Measurements from ENCODE around the gene ADARB1.
A peak's percentile ranks its signal among the peaks of the same experiment; 100 is the strongest.

The ADARB1 gene

DNA sequence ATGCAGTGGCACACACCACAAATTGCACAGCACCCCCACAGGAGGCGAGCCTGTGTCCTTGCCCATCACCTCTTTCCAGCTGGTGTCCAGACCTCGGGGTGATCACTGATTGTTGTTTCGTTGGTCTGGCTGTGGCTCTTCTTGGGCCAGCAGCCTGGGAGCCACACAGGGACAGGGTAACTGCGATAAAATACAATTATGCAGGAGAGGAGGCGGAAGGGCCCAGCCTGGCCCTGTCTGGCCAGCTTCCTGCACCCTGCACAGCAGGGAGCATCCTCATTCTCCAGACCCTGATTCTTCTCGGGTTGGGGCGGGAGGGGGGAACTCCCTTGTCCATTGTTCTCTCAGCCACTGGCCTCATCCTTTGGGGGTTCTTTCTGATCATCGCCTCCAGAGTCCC, 83.6 kb downstream of the ADARB1 start:
- H3K36me3 Mint-ChIP-seq: peaks cover 15% of the 10 kb centered on the region
- ATAC-seq (ENCODE audit: low read depth): no peak
- DNase-seq (ENCODE audit: low spot score in 2 of 2): no peak
- peaks cover 12% of the 10 kb centered on the region for H3K9me3 Mint-ChIP-seq
- peaks cover 25% of the 10 kb centered on the region for H3K4me1 Mint-ChIP-seq
- H3K27ac Mint-ChIP-seq: no peak overlapping the region
- H3K27me3 Mint-ChIP-seq: peaks cover 7% of the 10 kb centered on the region
- H3K4me3 Mint-ChIP-seq: no peak overlapping the region

DNA sequence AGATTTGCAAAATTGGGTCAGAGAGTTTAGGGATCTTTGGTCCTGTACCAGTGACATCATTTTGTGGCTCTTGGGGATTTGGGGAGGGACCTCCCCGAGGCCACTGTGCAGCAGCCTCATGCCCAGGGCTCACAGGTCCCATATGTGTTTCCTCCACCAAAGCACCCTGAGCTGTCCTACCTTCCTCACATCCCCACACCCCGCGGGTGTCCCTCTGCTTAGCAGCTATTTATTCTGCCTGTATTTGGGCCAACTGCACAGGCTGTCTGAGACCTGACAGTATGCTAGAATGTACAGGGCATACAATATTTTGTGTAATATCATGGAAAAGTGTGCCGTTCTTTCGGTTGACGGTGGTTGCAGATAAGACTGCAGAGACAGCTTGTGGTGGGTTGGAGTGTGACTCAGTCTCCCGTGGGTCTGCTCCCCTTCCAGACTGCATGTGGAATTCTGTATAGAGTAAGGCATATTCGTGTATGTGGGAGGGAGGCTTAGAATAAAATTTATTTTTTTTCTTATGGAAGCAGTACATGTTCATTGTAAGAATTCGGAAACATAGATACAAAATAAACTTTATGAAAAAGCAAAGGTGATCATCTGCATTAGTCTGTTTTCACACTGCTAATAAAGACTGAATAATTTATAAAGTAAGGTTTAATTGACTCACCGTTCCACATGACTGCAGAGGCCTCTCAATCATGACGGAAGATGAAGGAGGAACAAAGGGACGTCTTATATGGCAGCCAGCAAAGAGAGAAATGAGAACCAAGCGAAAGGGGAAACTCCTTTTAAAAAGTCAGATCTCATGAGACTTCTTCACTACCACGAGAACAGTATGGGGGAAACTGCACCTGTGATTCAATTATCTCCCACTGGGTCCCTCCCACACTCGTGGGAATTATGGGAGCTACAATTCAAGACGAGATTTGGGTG, 84.4 kb downstream of the ADARB1 start:
- Mint-ChIP-seq H3K27ac (no peak overlapping the region), H3K27me3 (peaks cover 7% of the 10 kb centered on the region), H3K4me3 (no peak overlapping the region), H3K36me3 (peaks cover 15% of the 10 kb centered on the region), H3K4me1 (peaks cover 21% of the 10 kb centered on the region), H3K9me3 (peaks cover 12% of the 10 kb centered on the region)
- ATAC-seq (ENCODE audit: low read depth) (peak; percentile 91), DNase-seq (ENCODE audit: low spot score in 2 of 2) (peak in 1 of 2 donors; percentile 23)

DNA sequence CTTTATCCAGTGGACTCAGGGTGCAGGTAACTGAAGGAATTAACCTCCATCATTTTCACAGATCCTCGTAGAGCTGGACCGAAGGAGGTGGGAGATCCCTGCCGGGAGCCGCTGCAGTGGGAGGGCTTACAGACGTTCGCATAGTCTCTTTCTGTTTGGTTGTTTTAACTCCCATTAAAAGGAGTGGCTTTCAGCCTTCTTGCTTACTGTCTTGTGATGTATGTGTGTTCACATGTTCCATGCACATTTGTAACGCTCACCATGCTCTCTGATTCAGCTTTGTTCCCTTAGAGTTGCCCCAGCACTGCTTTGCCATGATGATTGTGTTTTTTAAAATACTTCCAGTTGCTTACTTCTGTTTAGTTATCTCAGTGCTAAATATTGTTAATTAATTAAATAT, 85.8 kb downstream of the ADARB1 start:
- Mint-ChIP-seq H3K4me1 (peaks cover 17% of the 10 kb centered on the region), H3K27ac (no peak overlapping the region), H3K27me3 (peaks cover 7% of the 10 kb centered on the region), H3K9me3 (peaks cover 12% of the 10 kb centered on the region), H3K4me3 (no peak overlapping the region), H3K36me3 (peaks cover 15% of the 10 kb centered on the region)
- ATAC-seq (ENCODE audit: low read depth) (no peak), DNase-seq (ENCODE audit: low spot score in 2 of 2) (no peak)

DNA sequence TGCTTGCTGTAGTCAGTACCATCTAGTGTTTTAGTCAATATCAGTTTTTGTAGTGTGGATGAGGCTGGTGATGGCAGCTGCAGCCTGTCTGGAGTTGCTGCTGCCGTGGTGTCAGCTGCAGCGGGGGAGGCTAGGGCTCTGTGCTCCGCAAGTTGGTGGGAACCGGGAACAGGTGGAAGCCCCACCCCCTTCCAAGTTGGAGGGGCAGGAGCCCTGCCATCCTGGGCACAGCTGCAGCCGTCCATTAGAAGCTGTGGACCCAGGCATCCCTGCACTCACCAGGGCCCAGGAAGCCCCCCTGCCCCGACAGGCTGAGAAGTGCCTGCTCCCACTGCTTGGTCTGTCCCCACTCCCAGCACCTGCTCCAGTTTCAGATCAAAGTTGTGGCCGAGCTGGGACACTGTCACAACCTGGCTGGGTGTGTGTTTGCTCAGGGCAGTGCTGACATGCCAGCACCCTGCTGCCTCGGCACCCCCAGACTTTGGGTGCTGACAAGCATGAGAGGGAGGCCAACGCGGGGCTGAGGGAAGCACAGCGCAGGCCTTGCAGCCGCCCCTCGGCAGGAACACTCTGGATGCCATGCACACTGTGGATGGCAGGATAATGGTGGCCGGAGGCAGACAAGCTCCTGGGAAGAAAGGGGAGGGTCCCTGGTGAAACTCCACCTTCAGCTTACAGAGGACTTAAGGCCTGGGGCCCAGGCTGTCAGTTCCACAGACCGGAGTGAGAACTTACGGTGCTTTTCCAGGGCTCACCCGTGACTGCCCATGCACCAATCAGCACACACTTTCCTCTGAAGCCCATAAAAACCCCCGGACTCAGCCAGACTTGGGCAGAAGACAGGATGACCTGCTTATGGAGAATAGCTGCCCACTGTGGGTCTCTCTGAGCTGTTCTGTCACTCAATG, 86.9 kb downstream of the ADARB1 start:
- Mint-ChIP-seq H3K27ac (no peak overlapping the region), H3K36me3 (peaks cover 7% of the 10 kb centered on the region), H3K27me3 (no peaks in the 10 kb centered on the region), H3K4me3 (no peak overlapping the region), H3K4me1 (peaks cover 9% of the 10 kb centered on the region), H3K9me3 (peaks cover 5% of the 10 kb centered on the region)
- ATAC-seq (ENCODE audit: low read depth) (no peak), DNase-seq (ENCODE audit: low spot score in 2 of 2) (no peak)

DNA sequence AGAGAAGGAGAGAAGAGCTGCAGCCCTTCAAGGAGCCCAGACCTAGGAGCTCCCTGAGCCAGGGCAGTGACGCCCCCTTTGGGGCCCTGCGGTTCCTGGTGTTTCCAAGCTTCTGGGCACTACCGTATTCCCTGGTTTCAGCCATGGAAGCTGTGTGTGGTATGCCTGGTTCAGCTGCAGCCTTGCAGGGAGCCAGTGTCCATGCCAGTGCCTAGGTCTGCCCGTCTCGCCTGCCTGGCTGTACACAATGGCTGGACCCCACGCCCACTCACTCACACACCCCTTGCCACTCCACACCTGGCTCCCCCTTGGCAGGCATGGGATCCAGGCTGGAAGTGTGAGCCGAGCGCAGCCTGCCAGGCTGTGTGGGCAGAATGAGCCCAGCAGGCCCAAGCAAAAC, 87.7 kb downstream of the ADARB1 start:
- Mint-ChIP-seq H3K27me3 (no peaks in the 10 kb centered on the region), H3K9me3 (peaks cover 2% of the 10 kb centered on the region), H3K4me1 (peaks cover 5% of the 10 kb centered on the region), H3K4me3 (no peak overlapping the region), H3K27ac (no peak overlapping the region), H3K36me3 (no peaks in the 10 kb centered on the region)
- no peak for DNase-seq (ENCODE audit: low spot score in 2 of 2)
- no peak for ATAC-seq (ENCODE audit: low read depth)

DNA sequence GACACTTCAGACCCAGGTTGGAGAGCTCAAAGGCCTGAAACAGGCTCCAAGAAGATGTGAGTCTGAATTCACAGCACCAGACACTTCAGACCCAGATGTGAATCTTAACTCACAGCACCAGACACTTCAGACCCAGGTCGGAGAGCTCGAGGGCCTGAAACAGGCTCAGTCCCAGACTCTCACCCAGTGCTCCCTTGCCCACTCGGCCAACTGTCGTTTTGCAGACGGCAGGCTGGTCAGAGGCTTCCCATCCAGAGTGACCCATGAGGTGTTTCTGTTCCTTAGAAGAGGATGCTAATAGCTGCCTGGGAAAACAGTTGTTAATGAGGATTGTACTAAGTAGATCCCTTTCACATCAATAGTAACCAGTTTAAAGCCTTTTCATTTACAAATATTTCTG, 88.4 kb downstream of the ADARB1 start:
- ATAC-seq (ENCODE audit: low read depth): no peak
- no peaks in the 10 kb centered on the region for H3K36me3 Mint-ChIP-seq
- peaks cover 2% of the 10 kb centered on the region for H3K9me3 Mint-ChIP-seq
- no peak overlapping the region for H3K27ac Mint-ChIP-seq
- no peak for DNase-seq (ENCODE audit: low spot score in 2 of 2)
- peaks cover 5% of the 10 kb centered on the region for H3K4me1 Mint-ChIP-seq
- H3K4me3 Mint-ChIP-seq: no peak overlapping the region
- H3K27me3 Mint-ChIP-seq: no peaks in the 10 kb centered on the region

DNA sequence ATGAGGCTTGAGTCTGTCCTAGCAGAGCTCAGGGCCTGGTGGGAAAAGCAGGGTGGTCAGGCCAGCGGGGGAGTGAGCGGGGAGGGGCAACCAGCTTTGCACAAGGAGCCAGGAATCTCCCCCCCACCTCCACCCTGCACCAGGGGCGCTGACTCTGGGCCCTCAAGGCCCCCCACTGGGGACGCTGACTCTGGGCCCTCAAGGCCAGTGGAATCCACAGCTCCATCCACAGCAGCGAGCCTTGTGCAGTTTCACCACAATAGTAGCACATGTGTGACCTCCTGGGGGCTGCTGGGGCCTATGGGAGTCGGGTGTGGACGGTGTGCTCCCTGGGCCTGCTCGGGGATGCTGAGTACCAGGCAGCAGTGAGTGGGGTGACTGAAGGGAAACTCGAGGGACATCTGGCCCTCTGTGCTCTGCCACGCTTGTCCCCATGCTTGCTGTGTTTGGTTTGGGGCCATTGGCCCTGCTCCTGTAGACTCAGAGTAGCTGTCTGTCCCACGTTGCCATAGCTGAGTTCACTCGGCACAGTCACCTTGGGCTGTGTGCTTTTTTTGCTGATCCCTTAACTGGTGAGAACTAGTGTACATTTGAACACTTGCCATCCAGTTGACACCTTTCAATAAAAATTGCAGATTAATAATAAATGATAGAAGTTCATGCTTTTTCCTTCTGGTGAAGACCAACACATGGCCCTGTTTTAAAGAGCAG, 89.2 kb downstream of the ADARB1 start:
- ATAC-seq (ENCODE audit: low read depth): no peak
- peaks cover 5% of the 10 kb centered on the region for H3K4me1 Mint-ChIP-seq
- DNase-seq (ENCODE audit: low spot score in 2 of 2): no peak
- peaks cover 2% of the 10 kb centered on the region for H3K9me3 Mint-ChIP-seq
- H3K36me3 Mint-ChIP-seq: no peaks in the 10 kb centered on the region
- no peak overlapping the region for H3K27ac Mint-ChIP-seq
- H3K4me3 Mint-ChIP-seq: no peak overlapping the region
- H3K27me3 Mint-ChIP-seq: peaks cover 1% of the 10 kb centered on the region

DNA sequence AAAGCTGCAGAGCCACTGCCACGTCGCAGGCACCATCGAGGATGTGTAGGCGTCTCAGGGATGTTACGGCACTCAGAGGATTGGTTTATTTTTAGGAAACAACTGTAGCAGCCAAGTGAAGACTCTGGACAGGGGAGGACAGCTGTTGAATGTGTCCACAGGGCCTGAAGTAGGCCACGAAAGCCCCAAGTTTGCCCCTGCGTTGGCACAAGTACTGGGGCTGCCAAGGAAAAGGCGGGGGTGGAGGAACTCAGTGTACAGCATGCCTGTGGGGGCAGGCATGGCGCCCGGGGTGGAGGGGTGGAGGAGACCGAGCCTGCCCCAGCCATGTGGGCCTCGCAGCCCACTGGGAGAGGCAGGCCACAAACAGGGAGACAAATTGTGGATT, 89.7 kb downstream of the ADARB1 start:
- ATAC-seq (ENCODE audit: low read depth): no peak
- peaks cover 1% of the 10 kb centered on the region for H3K27me3 Mint-ChIP-seq

DNA sequence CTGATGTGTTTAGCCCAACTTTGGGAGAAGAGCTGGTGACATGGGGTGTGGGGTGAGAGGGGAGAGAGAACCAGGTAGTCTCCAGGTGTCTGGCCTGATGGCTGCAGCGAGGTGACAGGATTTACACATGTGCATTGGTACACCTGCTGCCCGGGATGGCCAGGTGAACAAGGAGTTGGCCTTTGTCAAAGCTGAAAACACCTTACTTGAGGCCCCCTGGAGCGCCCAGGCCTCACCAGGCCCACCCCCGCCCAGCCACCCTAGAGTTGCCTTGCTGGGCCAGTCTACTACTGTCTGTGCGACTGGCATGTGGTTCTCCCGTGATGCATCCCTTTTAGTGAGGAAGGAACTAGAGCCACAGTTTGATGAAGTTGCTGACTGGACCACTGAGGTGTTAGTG, 90.5 kb downstream of the ADARB1 start:
- H3K27me3 Mint-ChIP-seq: peaks cover 1% of the 10 kb centered on the region
- no peak overlapping the region for H3K4me3 Mint-ChIP-seq
- ATAC-seq (ENCODE audit: low read depth) (no peak), DNase-seq (ENCODE audit: low spot score in 2 of 2) (no peak)
- H3K27ac Mint-ChIP-seq: no peak overlapping the region
- H3K36me3 Mint-ChIP-seq: no peaks in the 10 kb centered on the region
- peaks cover 2% of the 10 kb centered on the region for H3K4me1 Mint-ChIP-seq
- no peaks in the 10 kb centered on the region for H3K9me3 Mint-ChIP-seq

More for the DNA sequence above, 89.7 kb downstream of the ADARB1 start:
- no peak for DNase-seq (ENCODE audit: low spot score in 2 of 2)
- no peak overlapping the region for H3K27ac Mint-ChIP-seq
- no peaks in the 10 kb centered on the region for H3K9me3 Mint-ChIP-seq
- H3K4me3 Mint-ChIP-seq: no peak overlapping the region
- H3K4me1 Mint-ChIP-seq: peaks cover 1% of the 10 kb centered on the region
- no peaks in the 10 kb centered on the region for H3K36me3 Mint-ChIP-seq

DNA sequence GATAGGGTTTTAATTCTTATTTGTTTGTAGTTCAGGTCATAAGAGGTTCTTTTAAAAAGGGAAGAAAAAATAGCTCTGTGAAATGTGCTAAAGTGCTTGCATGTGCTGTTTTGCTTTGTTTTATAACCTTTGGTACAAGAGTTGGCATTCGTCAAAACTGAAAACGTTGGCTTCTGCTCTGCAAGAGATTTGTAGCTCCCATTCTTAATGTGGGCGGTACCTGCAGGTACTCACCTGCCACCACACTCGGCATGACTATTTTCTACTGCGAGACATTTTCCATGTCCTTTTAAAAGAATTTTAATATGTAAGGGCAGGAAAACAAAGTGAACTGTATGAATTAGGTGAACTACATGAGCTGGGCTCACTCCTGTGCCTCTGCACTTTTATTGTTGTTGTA, 92.6 kb downstream of the ADARB1 start:
- Mint-ChIP-seq H3K9me3 (no peaks in the 10 kb centered on the region), H3K27me3 (peaks cover 1% of the 10 kb centered on the region), H3K27ac (no peak overlapping the region), H3K4me3 (no peak overlapping the region), H3K4me1 (peaks cover 2% of the 10 kb centered on the region), H3K36me3 (peaks cover 2% of the 10 kb centered on the region)
- no peak for ATAC-seq (ENCODE audit: low read depth)
- DNase-seq (ENCODE audit: low spot score in 2 of 2): no peak

DNA sequence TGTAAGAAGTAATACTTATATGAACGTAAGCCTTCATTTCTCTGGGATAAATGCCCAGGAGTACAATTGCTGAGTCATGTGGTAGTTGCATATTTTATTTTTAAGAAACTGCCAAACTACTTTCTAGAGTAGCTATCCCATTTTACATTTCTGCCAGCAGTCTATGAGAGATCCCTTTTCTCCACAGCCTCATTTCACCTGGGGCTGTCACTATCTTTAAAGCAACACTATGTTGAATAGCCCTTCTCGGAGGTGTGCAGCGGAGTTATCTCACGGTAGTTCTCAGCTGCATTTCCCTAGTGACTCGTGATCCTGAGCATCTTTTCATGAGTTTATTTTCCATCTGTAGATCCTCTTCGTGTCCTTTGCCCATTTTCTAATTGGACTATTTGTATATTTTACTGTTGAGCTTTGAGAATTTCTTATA, 93.4 kb downstream of the ADARB1 start:
- DNase-seq (ENCODE audit: low spot score in 2 of 2) (no peak), ATAC-seq (ENCODE audit: low read depth) (no peak)
- Mint-ChIP-seq H3K9me3 (no peaks in the 10 kb centered on the region), H3K27ac (no peak overlapping the region), H3K4me3 (no peak overlapping the region), H3K27me3 (peaks cover 1% of the 10 kb centered on the region), H3K36me3 (peaks cover 7% of the 10 kb centered on the region), H3K4me1 (peaks cover 2% of the 10 kb centered on the region)

DNA sequence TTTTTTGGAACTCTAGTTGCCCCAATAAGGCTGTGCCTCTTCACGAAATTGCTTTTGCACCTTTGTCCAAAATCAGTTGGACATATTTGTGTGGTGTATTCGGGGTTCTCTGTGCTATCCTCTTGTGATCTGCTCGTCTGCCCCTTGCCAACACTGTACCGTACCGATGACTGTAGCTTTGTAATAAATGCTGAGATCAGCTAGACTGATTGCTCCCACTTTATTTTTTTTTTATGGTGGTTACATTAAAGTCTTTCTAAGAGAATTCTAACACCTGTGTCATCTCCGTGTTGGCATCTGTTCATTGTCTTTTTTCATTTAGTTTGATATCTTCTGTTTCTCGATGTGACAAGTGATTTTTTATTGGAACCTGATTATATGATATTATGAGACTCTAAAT, 94.1 kb downstream of the ADARB1 start:
- ATAC-seq (ENCODE audit: low read depth) (no peak), DNase-seq (ENCODE audit: low spot score in 2 of 2) (no peak)
- peaks cover 1% of the 10 kb centered on the region for H3K27me3 Mint-ChIP-seq
- no peaks in the 10 kb centered on the region for H3K9me3 Mint-ChIP-seq
- H3K36me3 Mint-ChIP-seq: peaks cover 7% of the 10 kb centered on the region
- peaks cover 2% of the 10 kb centered on the region for H3K4me1 Mint-ChIP-seq
- H3K27ac Mint-ChIP-seq: no peak overlapping the region
- no peak overlapping the region for H3K4me3 Mint-ChIP-seq

DNA sequence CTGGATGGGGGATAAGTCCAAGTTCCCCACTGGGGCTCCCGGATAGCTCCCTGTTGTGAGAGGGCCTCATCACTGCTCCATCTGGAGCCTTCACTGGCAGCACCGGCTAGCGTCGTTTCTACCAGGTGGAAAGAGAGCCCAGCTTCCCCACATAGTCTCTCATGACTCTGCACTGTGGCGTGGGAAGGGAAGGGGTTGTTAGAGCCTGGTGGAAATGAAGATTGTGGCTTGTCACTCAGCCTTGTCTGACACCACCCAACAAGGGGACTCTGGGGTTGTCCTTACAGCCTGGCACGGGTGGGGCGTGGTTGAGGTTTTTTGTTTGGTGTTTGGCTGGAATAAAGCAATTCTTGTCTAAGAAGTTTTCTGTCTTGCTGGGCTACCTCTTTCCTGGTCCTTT, 94.6 kb downstream of the ADARB1 start:
- no peak for DNase-seq (ENCODE audit: low spot score in 2 of 2)
- H3K27ac Mint-ChIP-seq: no peak overlapping the region
- H3K9me3 Mint-ChIP-seq: no peaks in the 10 kb centered on the region
- H3K36me3 Mint-ChIP-seq: peaks cover 7% of the 10 kb centered on the region
- H3K27me3 Mint-ChIP-seq: peaks cover 1% of the 10 kb centered on the region
- peaks cover 2% of the 10 kb centered on the region for H3K4me1 Mint-ChIP-seq
- ATAC-seq (ENCODE audit: low read depth): no peak
- no peak overlapping the region for H3K4me3 Mint-ChIP-seq

DNA sequence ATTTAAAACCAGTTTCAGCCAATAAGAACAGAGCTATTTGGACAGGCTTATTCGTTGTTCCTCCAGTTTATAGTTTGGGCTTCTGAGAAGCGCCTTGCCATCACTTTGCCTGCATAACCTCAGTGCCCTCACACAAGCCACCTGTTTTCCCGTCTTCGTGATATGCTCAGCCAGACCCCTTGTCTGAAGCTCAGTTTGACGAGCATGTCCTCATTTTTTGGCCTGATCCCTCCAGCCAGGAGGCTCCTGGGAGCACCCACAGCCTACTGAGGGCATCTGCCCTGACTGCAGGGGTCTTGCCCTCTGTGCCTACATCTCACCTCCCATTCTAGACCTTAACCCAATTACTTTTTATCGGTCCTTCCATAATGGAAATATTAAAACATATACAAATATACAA, 95.3 kb downstream of the ADARB1 start:
- Mint-ChIP-seq H3K4me1 (peaks cover 2% of the 10 kb centered on the region), H3K36me3 (peaks cover 7% of the 10 kb centered on the region), H3K27ac (no peak overlapping the region), H3K4me3 (no peak overlapping the region), H3K9me3 (no peaks in the 10 kb centered on the region), H3K27me3 (peaks cover 1% of the 10 kb centered on the region)
- DNase-seq (ENCODE audit: low spot score in 2 of 2) (no peak), ATAC-seq (ENCODE audit: low read depth) (no peak)
